ENCODE measurements around the gene RALGPS1.

DNA sequence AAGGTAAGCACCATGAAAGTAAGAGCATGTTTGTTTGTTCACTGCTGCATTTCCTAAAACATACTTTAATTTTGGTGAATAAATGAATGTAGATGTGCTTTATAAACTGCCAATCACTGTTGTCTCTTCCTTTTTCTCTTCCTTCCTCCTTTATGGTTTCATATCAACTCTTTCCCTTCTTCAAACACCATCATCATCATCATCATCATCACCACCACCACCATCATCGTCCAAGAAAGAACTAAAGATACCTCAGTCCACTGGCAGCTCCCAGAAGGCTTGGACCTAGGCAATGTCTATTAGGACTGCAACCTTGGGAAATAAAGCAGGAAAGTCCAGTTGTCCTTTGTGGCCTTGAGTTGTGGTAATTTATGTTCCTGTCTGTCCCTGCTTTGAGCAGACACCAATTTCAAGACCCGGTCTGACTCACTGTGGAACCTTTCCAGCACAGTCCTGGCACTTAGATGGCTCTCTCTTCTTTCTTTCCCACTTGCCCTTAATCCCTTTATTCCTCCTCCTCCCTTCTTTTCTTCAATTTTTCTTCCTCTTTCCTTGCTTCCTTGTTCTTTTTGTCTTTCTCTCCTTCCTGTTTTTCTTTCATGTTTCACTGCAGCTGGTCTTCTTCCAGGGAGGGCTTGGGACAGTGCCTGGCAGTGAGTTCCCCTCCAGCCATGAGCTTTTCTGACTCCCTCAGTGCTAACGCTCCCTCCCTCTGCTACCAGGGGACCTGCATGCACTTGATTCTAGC is 108.5 kb downstream of the RALGPS1 start:
- TF ChIP-seq, protein P1, sequence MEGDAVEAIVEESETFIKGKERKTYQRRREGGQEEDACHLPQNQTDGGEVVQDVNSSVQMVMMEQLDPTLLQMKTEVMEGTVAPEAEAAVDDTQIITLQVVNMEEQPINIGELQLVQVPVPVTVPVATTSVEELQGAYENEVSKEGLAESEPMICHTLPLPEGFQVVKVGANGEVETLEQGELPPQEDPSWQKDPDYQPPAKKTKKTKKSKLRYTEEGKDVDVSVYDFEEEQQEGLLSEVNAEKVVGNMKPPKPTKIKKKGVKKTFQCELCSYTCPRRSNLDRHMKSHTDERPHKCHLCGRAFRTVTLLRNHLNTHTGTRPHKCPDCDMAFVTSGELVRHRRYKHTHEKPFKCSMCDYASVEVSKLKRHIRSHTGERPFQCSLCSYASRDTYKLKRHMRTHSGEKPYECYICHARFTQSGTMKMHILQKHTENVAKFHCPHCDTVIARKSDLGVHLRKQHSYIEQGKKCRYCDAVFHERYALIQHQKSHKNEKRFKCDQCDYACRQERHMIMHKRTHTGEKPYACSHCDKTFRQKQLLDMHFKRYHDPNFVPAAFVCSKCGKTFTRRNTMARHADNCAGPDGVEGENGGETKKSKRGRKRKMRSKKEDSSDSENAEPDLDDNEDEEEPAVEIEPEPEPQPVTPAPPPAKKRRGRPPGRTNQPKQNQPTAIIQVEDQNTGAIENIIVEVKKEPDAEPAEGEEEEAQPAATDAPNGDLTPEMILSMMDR (conservative IDR thresholded peaks at IDR 0.05; ENCODE audit: low read length) = no peak
- TF ChIP-seq EZH2phosphoT487 (IDR thresholded peaks at IDR 0.05; ENCODE audit: borderline replicate concordance, low read depth, low read length) = no peak

All from OCI-LY7 (cell line).